Measurements from ENCODE around the gene P2RX5. TPM values are rescaled to one million over a fixed set of nuclear protein-coding genes. Genes with fewer than 3 reads are reported as not detected.

The P2RX5 gene
- total and polyA plus RNA-seq, 7 experiments from 2014 or later = 10.7 to 94.5 (median 18.2) TPM

GRCh38 chr17:3659541-3660111, 36.3 kb downstream of the P2RX5 start:
- Mint-ChIP-seq H3K27ac (no peak overlapping the region), H3K9me3 (no peaks in the 10 kb centered on the region), H3K27me3 (no peaks in the 10 kb centered on the region), H3K4me3 (no peak overlapping the region), H3K36me3 (peaks cover 0 to 3% (median 0%) of the 10 kb centered on the region in 5 donors), H3K4me1 (no peaks in the 10 kb centered on the region)
- Histone ChIP-seq H3K27ac (ENCODE audit: low read depth, low read length) (no peak overlapping the region), H3K4me1 (ENCODE audit: control insufficient read depth in 2 of 2, insufficient read depth in 2 of 2, low read length in 2 of 2) (no peaks in the 10 kb centered on the region), H3K9me3 (ENCODE audit: control insufficient read depth in 2 of 3, low read length in 3 of 3) (no peaks in the 10 kb centered on the region), H3K36me3 (ENCODE audit: control insufficient read depth in 2 of 3, insufficient read depth in 3 of 3, low read length in 3 of 3) (no peaks in the 10 kb centered on the region), H3K27me3 (ENCODE audit: control insufficient read depth in 2 of 2, insufficient read depth in 2 of 2, low read length in 2 of 2) (no peaks in the 10 kb centered on the region), H3K4me3 (ENCODE audit: low read length) (no peak overlapping the region)
- ChIA-PET CTCF (no interaction called here), POLR2A (no interaction called here)
- no peak for ATAC-seq
- DNase-seq = no peak
- intact Hi-C loops (cut with micrococcal nuclease) = no loop called here

- H3K4me3 Mint-ChIP-seq = no peak overlapping the region
- no peak overlapping the region for H3K27ac Mint-ChIP-seq
- ATAC-seq (no peak), DNase-seq (no peak)
- no peaks in the 10 kb centered on the region for H3K36me3 ChIP-seq (ENCODE audit: control insufficient read depth in 2 of 3, insufficient read depth in 3 of 3, low read length in 3 of 3)
- H3K27me3 Mint-ChIP-seq = no peaks in the 10 kb centered on the region
- no peaks in the 10 kb centered on the region for H3K27me3 ChIP-seq (ENCODE audit: control insufficient read depth in 2 of 2, insufficient read depth in 2 of 2, low read length in 2 of 2)
- intact Hi-C loops (cut with micrococcal nuclease) = no loop called here
- H3K4me3 ChIP-seq (ENCODE audit: low read length) = no peak overlapping the region
- no peak overlapping the region for H3K27ac ChIP-seq (ENCODE audit: low read depth, low read length)
- H3K4me1 Mint-ChIP-seq = no peaks in the 10 kb centered on the region
- no peaks in the 10 kb centered on the region for H3K9me3 ChIP-seq (ENCODE audit: control insufficient read depth in 2 of 3, low read length in 3 of 3)
- ChIA-PET CTCF (no interaction called here), POLR2A (no interaction called here)
- H3K4me1 ChIP-seq (ENCODE audit: control insufficient read depth in 2 of 2, insufficient read depth in 2 of 2, low read length in 2 of 2) = no peaks in the 10 kb centered on the region
- no peaks in the 10 kb centered on the region for H3K9me3 Mint-ChIP-seq
- peaks cover 0 to 3% (median 0%) of the 10 kb centered on the region in 5 donors for H3K36me3 Mint-ChIP-seq
Observed at GRCh38 chr17:3658784-3659449, 37.0 kb downstream of the P2RX5 start.

GRCh38 chr17:3657874-3658783, 37.8 kb downstream of the P2RX5 start:
- no peaks in the 10 kb centered on the region for H3K4me1 ChIP-seq (ENCODE audit: control insufficient read depth in 2 of 2, insufficient read depth in 2 of 2, low read length in 2 of 2)
- ATAC-seq = no peak
- H3K4me3 ChIP-seq (ENCODE audit: low read length) = no peak overlapping the region
- Mint-ChIP-seq H3K27ac (no peak overlapping the region), H3K36me3 (peaks cover 0 to 3% (median 0%) of the 10 kb centered on the region in 5 donors), H3K4me3 (no peak overlapping the region), H3K9me3 (no peaks in the 10 kb centered on the region), H3K27me3 (no peaks in the 10 kb centered on the region), H3K4me1 (no peaks in the 10 kb centered on the region)
- no peaks in the 10 kb centered on the region for H3K9me3 ChIP-seq (ENCODE audit: control insufficient read depth in 2 of 3, low read length in 3 of 3)
- CTCF ChIA-PET = no interaction called here
- intact Hi-C loops (cut with micrococcal nuclease) = no loop called here
- H3K36me3 ChIP-seq (ENCODE audit: control insufficient read depth in 2 of 3, insufficient read depth in 3 of 3, low read length in 3 of 3) = no peaks in the 10 kb centered on the region
- H3K27ac ChIP-seq (ENCODE audit: low read depth, low read length) = no peak overlapping the region
- POLR2A ChIA-PET = no interaction called here
- H3K27me3 ChIP-seq (ENCODE audit: control insufficient read depth in 2 of 2, insufficient read depth in 2 of 2, low read length in 2 of 2) = no peaks in the 10 kb centered on the region
- no peak for DNase-seq

GRCh38 chr17:3657588-3657869, 38.4 kb downstream of the P2RX5 start:
- Histone ChIP-seq H3K4me3 (ENCODE audit: low read length) (no peak overlapping the region), H3K4me1 (ENCODE audit: control insufficient read depth in 2 of 2, insufficient read depth in 2 of 2, low read length in 2 of 2) (no peaks in the 10 kb centered on the region), H3K27ac (ENCODE audit: low read depth, low read length) (no peak overlapping the region), H3K9me3 (ENCODE audit: control insufficient read depth in 2 of 3, low read length in 3 of 3) (no peaks in the 10 kb centered on the region), H3K27me3 (ENCODE audit: control insufficient read depth in 2 of 2, insufficient read depth in 2 of 2, low read length in 2 of 2) (no peaks in the 10 kb centered on the region), H3K36me3 (ENCODE audit: control insufficient read depth in 2 of 3, insufficient read depth in 3 of 3, low read length in 3 of 3) (no peaks in the 10 kb centered on the region)
- ATAC-seq (no peak), DNase-seq (no peak)
- Mint-ChIP-seq H3K4me1 (no peaks in the 10 kb centered on the region), H3K4me3 (no peak overlapping the region), H3K27ac (no peak overlapping the region), H3K27me3 (no peaks in the 10 kb centered on the region), H3K36me3 (peaks cover 0 to 3% (median 0%) of the 10 kb centered on the region in 5 donors), H3K9me3 (no peaks in the 10 kb centered on the region)
- intact Hi-C loops (cut with micrococcal nuclease) = no loop called here
- POLR2A ChIA-PET = no interaction called here
- CTCF ChIA-PET = no interaction called here

GRCh38 chr17:3656755-3657587, 39.0 kb downstream of the P2RX5 start:
- ChIA-PET CTCF (no interaction called here), POLR2A (no interaction called here)
- no peak for ATAC-seq
- H3K27ac Mint-ChIP-seq = no peak overlapping the region
- intact Hi-C loops (cut with micrococcal nuclease) = no loop called here
- Histone ChIP-seq H3K27me3 (ENCODE audit: control insufficient read depth in 2 of 2, insufficient read depth in 2 of 2, low read length in 2 of 2) (no peaks in the 10 kb centered on the region), H3K36me3 (ENCODE audit: control insufficient read depth in 2 of 3, insufficient read depth in 3 of 3, low read length in 3 of 3) (no peaks in the 10 kb centered on the region), H3K4me3 (ENCODE audit: low read length) (no peak overlapping the region), H3K9me3 (ENCODE audit: control insufficient read depth in 2 of 3, low read length in 3 of 3) (no peaks in the 10 kb centered on the region), H3K4me1 (ENCODE audit: control insufficient read depth in 2 of 2, insufficient read depth in 2 of 2, low read length in 2 of 2) (no peaks in the 10 kb centered on the region), H3K27ac (ENCODE audit: low read depth, low read length) (no peak overlapping the region)
- H3K4me3 Mint-ChIP-seq = no peak overlapping the region
- peaks cover 0 to 3% (median 0%) of the 10 kb centered on the region in 5 donors for H3K36me3 Mint-ChIP-seq
- H3K4me1 Mint-ChIP-seq = no peaks in the 10 kb centered on the region
- no peaks in the 10 kb centered on the region for H3K27me3 Mint-ChIP-seq
- DNase-seq = no peak
- H3K9me3 Mint-ChIP-seq = no peaks in the 10 kb centered on the region

- POLR2A ChIA-PET = no interaction called here
- no peaks in the 10 kb centered on the region for H3K9me3 Mint-ChIP-seq
Observed at GRCh38 chr17:3656353-3656752, 39.6 kb downstream of the P2RX5 start.

More at GRCh38 chr17:3656353-3656752, 39.6 kb downstream of the P2RX5 start:
- intact Hi-C loops (cut with micrococcal nuclease) = no loop called here
- Histone ChIP-seq H3K4me1 (ENCODE audit: control insufficient read depth in 2 of 2, insufficient read depth in 2 of 2, low read length in 2 of 2) (no peaks in the 10 kb centered on the region), H3K9me3 (ENCODE audit: control insufficient read depth in 2 of 3, low read length in 3 of 3) (no peaks in the 10 kb centered on the region), H3K27ac (ENCODE audit: low read depth, low read length) (no peak overlapping the region), H3K4me3 (ENCODE audit: low read length) (no peak overlapping the region), H3K36me3 (ENCODE audit: control insufficient read depth in 2 of 3, insufficient read depth in 3 of 3, low read length in 3 of 3) (no peaks in the 10 kb centered on the region), H3K27me3 (ENCODE audit: control insufficient read depth in 2 of 2, insufficient read depth in 2 of 2, low read length in 2 of 2) (no peaks in the 10 kb centered on the region)
- ATAC-seq (no peak), DNase-seq (no peak)
- H3K36me3 Mint-ChIP-seq = peaks cover 0 to 4% (median 0%) of the 10 kb centered on the region in 5 donors
- no peaks in the 10 kb centered on the region for H3K4me1 Mint-ChIP-seq
- no peaks in the 10 kb centered on the region for H3K27me3 Mint-ChIP-seq
- no peak overlapping the region for H3K4me3 Mint-ChIP-seq
- CTCF ChIA-PET = no interaction called here
- H3K27ac Mint-ChIP-seq = peak overlapping the region in 1 of 9 donors; percentile 43
